Measurements from ENCODE around the gene SPDYE3. TPM values are rescaled to one million over a fixed set of nuclear protein-coding genes. Genes with fewer than 3 reads are reported as not detected.

SPDYE3 gene
- total RNA-seq, 1 experiment from 2014 or later: not detected

- Mint-ChIP-seq H3K27me3 (ENCODE audit: low read depth) (no peaks in the 10 kb centered on the region), H3K27ac (no peak overlapping the region), H3K4me1 (no peaks in the 10 kb centered on the region), H3K36me3 (ENCODE audit: insufficient read depth in 1 of 3, low read depth in 3 of 3) (peaks cover 41 to 82% (median 72%) of the 10 kb centered on the region in 3 experiments; a peak in 6 of 7 replicates), H3K9me3 (no peaks in the 10 kb centered on the region), H3K4me3 (no peak overlapping the region)
- no peaks in the 10 kb centered on the region for H4K20me1 ChIP-seq (ENCODE audit: control insufficient read depth, insufficient read depth, insufficient read length)
- H3K27me3 ChIP-seq (ENCODE audit: insufficient read depth, low read length): no peaks in the 10 kb centered on the region
- H2BK15ac ChIP-seq (ENCODE audit: low read depth, low read length): no peak overlapping the region
- H3K4me1 ChIP-seq (ENCODE audit: insufficient read depth, low read length): no peaks in the 10 kb centered on the region
- WGBS (ENCODE audit: extremely low coverage, insufficient read length, low lambda C conversion rate): no CpG with 5 or more reads among the region's 6 CpGs
- H3K4ac ChIP-seq (ENCODE audit: low read depth, low read length): no peak overlapping the region
- no peak overlapping the region for H3K9ac ChIP-seq (ENCODE audit: extremely low read depth, insufficient read length, low read length)
- H3K4me2 ChIP-seq (ENCODE audit: insufficient read depth, insufficient read length, low read length): no peak overlapping the region
- H4K5ac ChIP-seq (ENCODE audit: insufficient read length, low read depth, low read length): no peak overlapping the region
- H4K91ac ChIP-seq (ENCODE audit: insufficient read length, low read depth, low read length): no peak overlapping the region
- no peak overlapping the region for H2BK5ac ChIP-seq (ENCODE audit: insufficient read length, low read length)
- no peak overlapping the region for H3K27ac ChIP-seq (ENCODE audit: insufficient read length, low read depth, low read length)
- no peak overlapping the region for H2BK12ac ChIP-seq (ENCODE audit: insufficient read length, low read depth, low read length)
- H3K18ac ChIP-seq (ENCODE audit: insufficient read length, low read depth, low read length): no peak overlapping the region
- TF ChIP-seq CTCF (conservative IDR thresholded peaks at IDR 0.05): no peak
- H3K79me1 ChIP-seq (ENCODE audit: insufficient read depth, low read depth, low read length, poor library complexity, severe bottlenecking): no peaks in the 10 kb centered on the region
- no peak overlapping the region for H2BK120ac ChIP-seq (ENCODE audit: low read depth, low read length, poor library complexity, severe bottlenecking)
- no peak overlapping the region for H3K23ac ChIP-seq (ENCODE audit: insufficient read length, low read depth, low read length)
- peak; percentile 15 for DNase-seq
- no peaks in the 10 kb centered on the region for H3K9me3 ChIP-seq (ENCODE audit: control insufficient read depth, low read depth, low read length)
- H3K23me2 ChIP-seq (ENCODE audit: insufficient read length, low read depth, low read length, poor library complexity, severe bottlenecking): no peaks in the 10 kb centered on the region
- H2BK20ac ChIP-seq (ENCODE audit: low read depth, low read length, poor library complexity, severe bottlenecking): no peak overlapping the region
- H3T11ph ChIP-seq (ENCODE audit: low read length): no peak overlapping the region
- no peak overlapping the region for H2AK5ac ChIP-seq (ENCODE audit: insufficient read length, low read length)
- H2AFZ ChIP-seq (ENCODE audit: low read length): no peak overlapping the region
- H4K8ac ChIP-seq (replicated peaks; ENCODE audit: insufficient read length, low read depth, low read length): no peak overlapping the region
- H3K56ac ChIP-seq (ENCODE audit: insufficient read length, low read depth, low read length): no peak overlapping the region
- H3K79me2 ChIP-seq (ENCODE audit: insufficient read depth, low read length): no peaks in the 10 kb centered on the region
- H3K14ac ChIP-seq (ENCODE audit: insufficient read depth, low read length): no peak overlapping the region
Observed at GRCh38 chr7:100353685-100354330, 46.3 kb downstream of the SPDYE3 start.

Data from H9 (cell line).